Globus pallidus (tissue), 1 donor: Measurements from ENCODE around the gene ANK3.
A peak's percentile ranks its signal among the peaks of the same experiment; 100 is the strongest.

Source experiments
- DNase-seq: peaks from one replicate; pipeline ENCODE4 v3.0.0-alpha.2; 2015; ENCODE audit warnings: low spot score

The ANK3 gene

GRCh38 chr10:60139290-60139689 lies 250.4 kb downstream of the ANK3 start:
- no peak for DNase-seq

- no peak for DNase-seq
Observed at GRCh38 chr10:60138842-60139241, 250.8 kb downstream of the ANK3 start.

- no peak for DNase-seq
Observed at GRCh38 chr10:60138026-60138425, 251.6 kb downstream of the ANK3 start.

GRCh38 chr10:60137292-60137992 lies 252.2 kb downstream of the ANK3 start:
- DNase-seq = no peak

GRCh38 chr10:60135020-60135419 lies 254.7 kb downstream of the ANK3 start:
- no peak for DNase-seq

GRCh38 chr10:60134548-60134947 lies 255.1 kb downstream of the ANK3 start:
- DNase-seq = no peak

- DNase-seq = no peak
Observed at GRCh38 chr10:60130130-60130579, 259.5 kb downstream of the ANK3 start.

- no peak for DNase-seq
Observed at GRCh38 chr10:60125895-60126294, 263.8 kb downstream of the ANK3 start.

- no peak for DNase-seq
Observed at GRCh38 chr10:60124536-60124935, 265.1 kb downstream of the ANK3 start.

- DNase-seq = no peak
Observed at GRCh38 chr10:60123668-60124067, 266.0 kb downstream of the ANK3 start.

GRCh38 chr10:60123172-60123571 lies 266.5 kb downstream of the ANK3 start:
- no peak for DNase-seq

- DNase-seq = no peak
Observed at GRCh38 chr10:60122190-60122589, 267.5 kb downstream of the ANK3 start.

GRCh38 chr10:60114765-60115586 lies 274.7 kb downstream of the ANK3 start:
- peak; percentile 45 for DNase-seq

- DNase-seq = no peak
Observed at GRCh38 chr10:60110739-60111138, 278.9 kb downstream of the ANK3 start.

- DNase-seq = no peak
Observed at GRCh38 chr10:60107308-60107976, 282.2 kb downstream of the ANK3 start.

- no peak for DNase-seq
Observed at GRCh38 chr10:60105295-60105695, 284.4 kb downstream of the ANK3 start.

- no peak for DNase-seq
Observed at GRCh38 chr10:60101821-60102220, 287.9 kb downstream of the ANK3 start.

- DNase-seq = peak; percentile 68
Observed at GRCh38 chr10:60099998-60100747, 289.5 kb downstream of the ANK3 start.

- DNase-seq = no peak
Observed at GRCh38 chr10:60098677-60099601, 290.7 kb downstream of the ANK3 start.

- DNase-seq = no peak
Observed at GRCh38 chr10:60096761-60097513, 292.7 kb downstream of the ANK3 start.
